Adrenal gland (tissue), 12 donors: ENCODE data around the gene ATOSA. TPM values are rescaled to one million over a fixed set of nuclear protein-coding genes. Genes with fewer than 3 reads are reported as not detected.

Experiments
- DNase-seq, 7 donors: peaks; one replicate each; pipeline ENCODE4 v3.0.0-alpha.2; 2019 to 2020
- H3K27ac ChIP-seq, 5 donors: fragments of 200-600 bp; sonication (generic) in 4 of 5; 1 replicate in 3 of 5; 2 replicates in 2 of 5; pipeline versions ENCODE4 v1.5.1 to v1.8.0; 2016 to 2020; ENCODE audit warnings: mild to moderate bottlenecking in 1 of 5
- H3K27me3 ChIP-seq: fragments of 200-600 bp; 2 replicates; pipeline ENCODE4 v1.8.0; 2021
- H3K36me3 ChIP-seq, 2 donors: fragments of 200-600 bp; replicated peaks in 1 of 2; 1 replicate in 1 of 2; 2 replicates in 1 of 2; pipeline versions ENCODE4 v1.5.1 to v1.8.0; 2018 to 2022
- H3K4me1 ChIP-seq, 2 donors: fragments of 200-600 bp; replicated peaks in 1 of 2; 1 replicate in 1 of 2; 2 replicates in 1 of 2; pipeline versions ENCODE4 v1.5.1 to v1.8.0; 2018 to 2021
- H3K4me3 ChIP-seq, 4 donors: fragments of 200-600 bp; sonication (generic) in 3 of 4; one replicate each; pipeline ENCODE4 v1.5.1; 2016 to 2018
- H3K9me3 ChIP-seq, 3 donors: fragments of 200-600 bp; sonication (generic) in 1 of 3; replicated peaks in 1 of 3; 1 replicate in 2 of 3; 2 replicates in 1 of 3; pipeline versions ENCODE4 v1.5.1 to v1.8.0; 2016 to 2021
- CTCF ChIP-seq, 6 experiments: fragments of 450-650 bp in 4 of 6; fragments of 200-600 bp in 2 of 6; sonication (generic) in 1 of 6; IDR thresholded peaks; 1 replicate in 5 of 6; 2 replicates in 1 of 6; pipeline versions ENCODE4 v1.5.1 to v1.8.0; 2016 to 2021; ENCODE audit warnings: antibody characterized with exemption in 6 of 6, mild to moderate bottlenecking in 2 of 6, moderate library complexity in 1 of 6
- POLR2A ChIP-seq, 2 donors: fragments of 450-650 bp; IDR thresholded peaks; one replicate each; pipeline ENCODE4 v1.6.1; 2017; ENCODE audit warnings: antibody characterized with exemption in 2 of 2, mild to moderate bottlenecking in 2 of 2, moderate library complexity in 1 of 2
- WGBS, 4 donors: extraction: QIAGEN DNeasy Blood & Tissue Kit in 2 of 4; methylation state at CpG; one replicate each; pipeline versions ENCODE4 v1.1.5 to v1.1.7; 2013 to 2017; 5-methylcytosine and 5-hydroxymethylcytosine counted together
- intact Hi-C, 2 donors: fragments of 100-400 bp; cut with DNase I; formaldehyde crosslinking; loops; one replicate each; pipeline versions ENCODE4 v1.14.1 to v1.15.0; 2022 to 2023
- polyA plus RNA-seq, 3 donors: library from polyadenylated mRNA; stranded (reverse); fragments of 200-250 nt in 2 of 3; fragments of 350-450 nt in 1 of 3; fragmentation: Illumina TruSeq in 1 of 3; extraction: RNeasy Lipid Tissue Mini Kit (QIAGEN cat#74804) in 1 of 3; gene quantifications; one replicate each; pipeline ENCODE4 v1.2.3, GENCODE V29; 2013 to 2014
- total RNA-seq, 9 donors: library from RNA; depleted of rRNA in 4 of 9; stranded (reverse); fragments of >200 nt in 4 of 9; fragments of 120-200 nt in 1 of 9; fragmentation: NEBNext Ultra II Directional in 1 of 9; extraction: Animal tissue kit (Norgen Biotek cat#: 25700) in 1 of 9; gene quantifications; one replicate each; pipeline versions ENCODE4 v1.1.0 to v1.2.4, GENCODE V29; 2013 to 2023
- donor health status: healthy with polysubstance abuse.
- donor health status: Bipolar disorder and iron deficiency.
- donor health status: DM: yes; HTN: yes; CAD: no.
- donor health status: DM: no; HTN: no; CAD: no.
- donor health status: DM: no; HTN: no; CAD: no.
- donor health status: DM: yes; HTN: yes; CAD: no.

The ATOSA gene
- total and polyA plus RNA-seq, 12 donors = 26.0 to 128 (median 53.8) TPM

GRCh38 chr15:52645916-52646315 is 33.3 kb downstream of the ATOSA start:
- intact Hi-C loops = no loop called here
- 92 to 100% (median 95%) methylated on average over 2 of the region's 2 CpGs for WGBS, 4 donors
- DNase-seq = no peak

GRCh38 chr15:52642386-52643361 is 36.5 kb downstream of the ATOSA start:
- Histone ChIP-seq H3K36me3 (no peaks in the 10 kb centered on the region), H3K27me3 (no peaks in the 10 kb centered on the region), H3K9me3 (no peaks in the 10 kb centered on the region), H3K27ac (peak overlapping the region in 2 of 5 donors; percentile 21 to 29), H3K4me3 (no peak overlapping the region), H3K4me1 (peaks cover 0 to 17% of the 10 kb centered on the region in 2 donors)
- DNase-seq = no peak
- 72 to 86% (median 77%) methylated on average over 5 of the region's 5 CpGs for WGBS, 4 donors
- intact Hi-C loops = no loop called here
- no peak for TF ChIP-seq POLR2A (IDR thresholded peaks at IDR 0.05)
- TF ChIP-seq CTCF (IDR thresholded peaks at IDR 0.05) = no peak

More at GRCh38 chr15:52645916-52646315, 33.3 kb downstream of the ATOSA start:
- no peaks in the 10 kb centered on the region for H3K9me3 ChIP-seq
- peaks cover 0 to 34% of the 10 kb centered on the region in 2 donors for H3K4me1 ChIP-seq
- no peaks in the 10 kb centered on the region for H3K36me3 ChIP-seq
- TF ChIP-seq CTCF (IDR thresholded peaks at IDR 0.05) = no peak
- TF ChIP-seq POLR2A (IDR thresholded peaks at IDR 0.05) = no peak
- no peak overlapping the region for H3K4me3 ChIP-seq
- no peak overlapping the region for H3K27ac ChIP-seq
- no peaks in the 10 kb centered on the region for H3K27me3 ChIP-seq

GRCh38 chr15:52636459-52636858 is 42.7 kb downstream of the ATOSA start:
- H3K27me3 ChIP-seq = no peaks in the 10 kb centered on the region
- H3K4me1 ChIP-seq = peaks cover 5 to 17% of the 10 kb centered on the region in 2 donors
- H3K4me3 ChIP-seq = no peak overlapping the region
- no peak overlapping the region for H3K27ac ChIP-seq
- peaks cover 0 to 10% of the 10 kb centered on the region in 2 donors for H3K36me3 ChIP-seq
- intact Hi-C loops = no loop called here
- no peaks in the 10 kb centered on the region for H3K9me3 ChIP-seq
- no peak for TF ChIP-seq POLR2A (IDR thresholded peaks at IDR 0.05)
- TF ChIP-seq CTCF (IDR thresholded peaks at IDR 0.05) = no peak
- 74 to 89% (median 85%) methylated on average over 2 of the region's 2 CpGs for WGBS, 4 donors
- DNase-seq = no peak

GRCh38 chr15:52635908-52636307 is 43.3 kb downstream of the ATOSA start:
- H3K9me3 ChIP-seq = no peaks in the 10 kb centered on the region
- peaks cover 5 to 17% of the 10 kb centered on the region in 2 donors for H3K4me1 ChIP-seq
- TF ChIP-seq CTCF (IDR thresholded peaks at IDR 0.05) (no peak), POLR2A (IDR thresholded peaks at IDR 0.05) (no peak)
- no peak overlapping the region for H3K4me3 ChIP-seq
- H3K36me3 ChIP-seq = peaks cover 0 to 10% of the 10 kb centered on the region in 2 donors
- DNase-seq = no peak
- intact Hi-C loops = no loop called here
- H3K27ac ChIP-seq = no peak overlapping the region
- WGBS, 4 donors = 95 to 100% (median 98%) methylated on average over 1 of the region's 1 CpG
- H3K27me3 ChIP-seq = no peaks in the 10 kb centered on the region

Other genes starting within 250 kb of the ATOSA start
- gene MYO5A, start 150.5 kb downstream of the ATOSA start, total RNA-seq = 10 to 100 TPM; 14.5 to 57.5 (median 42.5) TPM
- 10 to 100 TPM in 2 of 3 donors, 1 to 10 TPM in 1; 6.3 to 22.2 (median 11.4) TPM for gene MYO5A, start 150.5 kb downstream of the ATOSA start, polyA plus RNA-seq
- 100 to 1,000 TPM in 8 of 9 donors, 10 to 100 TPM in 1; 82.7 to 184 (median 142) TPM for gene ARPP19, start 110.4 kb downstream of the ATOSA start, total RNA-seq
- gene ARPP19, start 110.4 kb downstream of the ATOSA start, polyA plus RNA-seq = 100 to 1,000 TPM in 1 of 3 donors, 10 to 100 TPM in 2; 19.1 to 172 (median 23.7) TPM
- under 1 TPM in 2 of 9 donors, not detected in 7; 0.06 to 0.18 TPM for gene ONECUT1, start 110.9 kb upstream of the ATOSA start, total RNA-seq
- not detected for gene ONECUT1, start 110.9 kb upstream of the ATOSA start, polyA plus RNA-seq